GM13976 (cell line): Measurements from ENCODE around the gene ZNF622.

ENCODE experiments used
- DNase-seq: peaks from one replicate; pipeline ENCODE4 v3.0.0; 2012; ENCODE audit warnings: low spot score
- CTCF ChIP-seq: IDR thresholded peaks from 2 replicates; pipeline ENCODE4 v1.5.1; 2012; ENCODE audit warnings: borderline replicate concordance, mild to moderate bottlenecking; ENCODE audit not compliant: insufficient read depth; ENCODE audit errors: extremely low read depth, missing control alignments, control extremely low read depth
- in situ Hi-C: fragments of 300-500 bp; cut with MboI; formaldehyde crosslinking; loops from one replicate; pipeline ENCODE4 v1.12.0; 2022; ENCODE audit warnings: low sequenced_read_pairs, mixed read lengths, inconsistent platforms; ENCODE audit not compliant: unreplicated experiment

Gene ZNF622

GRCh38 chr5:16465544-16466432 is at the start of gene ZNF622:
Gene ZNF622 (minus strand): TSS chr5:16465800. CDS start chr5:16465665, 135 bp downstream.
- TF ChIP-seq CTCF: no peak
- in situ Hi-C loops: loop anchor here (5.0 kb wide), 1 partner anchor 87 kb away; no protein-coding TSS in a partner anchor
- peak; percentile 89 for DNase-seq

- DNase-seq: no peak
- TF ChIP-seq CTCF: no peak
Measured at GRCh38 chr5:16510098-16510497, 44.5 kb upstream of the ZNF622 start.

GRCh38 chr5:16508730-16509531 is 43.3 kb upstream of the ZNF622 start:
- no peak for DNase-seq
- in situ Hi-C loops: no loop called here
- no peak for TF ChIP-seq CTCF

More at GRCh38 chr5:16510098-16510497, 44.5 kb upstream of the ZNF622 start:
- in situ Hi-C loops: no loop called here

- TF ChIP-seq CTCF: no peak
- no peak for DNase-seq
- in situ Hi-C loops: no loop called here
Measured at GRCh38 chr5:16507716-16508115, 42.1 kb upstream of the ZNF622 start.

- no peak for TF ChIP-seq CTCF
- DNase-seq: no peak
- in situ Hi-C loops: no loop called here
Measured at GRCh38 chr5:16505904-16506303, 40.3 kb upstream of the ZNF622 start.

GRCh38 chr5:16505140-16505891 is 39.7 kb upstream of the ZNF622 start:
- in situ Hi-C loops: no loop called here
- no peak for DNase-seq
- TF ChIP-seq CTCF: no peak
